ENCODE data around the gene TMEM117. TPM values are rescaled to one million over a fixed set of nuclear protein-coding genes. Genes with fewer than 3 reads are reported as not detected.
A peak's percentile ranks its signal among the peaks of the same experiment; 100 is the strongest.

The TMEM117 gene
- 10 to 100 TPM; 13.9 to 34.1 (median 29.1) TPM for total RNA-seq

- Histone ChIP-seq H3K4me3 (peak within 1 kb of the TSS; percentile 87), H3K27me3 (no peaks in the 10 kb centered on the region), H3K9me3 (no peaks in the 10 kb centered on the region), H3K4me1 (peaks cover 20% of the 10 kb centered on the region), H3K36me3 (no peaks in the 10 kb centered on the region), H3K27ac (peak within 1 kb of the TSS; percentile 98)
- TF ChIP-seq POLR2AphosphoS5 (IDR thresholded peaks at IDR 0.05) (peak in 1 of 3 donors; percentile 68), POLR2A (IDR thresholded peaks at IDR 0.05) (no peak), EP300 (IDR thresholded peaks at IDR 0.05) (no peak), CTCF (IDR thresholded peaks at IDR 0.05) (no peak)
- WGBS: under 1% methylated on average over 25 of the region's 103 CpGs
- peak; percentile 88 to 90 for DNase-seq (ENCODE audit: low spot score in 2 of 2)
Observed at GRCh38 chr12:43835656-43836474, at the start of gene TMEM117. TSS of gene TMEM117 (plus strand) at chr12:43836081.

GRCh38 chr12:43786899-43787693 lies 48.8 kb upstream of the TMEM117 start:
- Histone ChIP-seq H3K36me3 (peaks cover 62% of the 10 kb centered on the region), H3K27me3 (no peaks in the 10 kb centered on the region), H3K4me3 (no peak overlapping the region), H3K4me1 (no peaks in the 10 kb centered on the region), H3K27ac (no peak overlapping the region), H3K9me3 (no peaks in the 10 kb centered on the region)
- TF ChIP-seq EP300 (IDR thresholded peaks at IDR 0.05) (no peak), POLR2AphosphoS5 (IDR thresholded peaks at IDR 0.05) (no peak), CTCF (IDR thresholded peaks at IDR 0.05) (no peak), POLR2A (IDR thresholded peaks at IDR 0.05) (no peak)
- DNase-seq (ENCODE audit: low spot score in 2 of 2): no peak

DNA sequence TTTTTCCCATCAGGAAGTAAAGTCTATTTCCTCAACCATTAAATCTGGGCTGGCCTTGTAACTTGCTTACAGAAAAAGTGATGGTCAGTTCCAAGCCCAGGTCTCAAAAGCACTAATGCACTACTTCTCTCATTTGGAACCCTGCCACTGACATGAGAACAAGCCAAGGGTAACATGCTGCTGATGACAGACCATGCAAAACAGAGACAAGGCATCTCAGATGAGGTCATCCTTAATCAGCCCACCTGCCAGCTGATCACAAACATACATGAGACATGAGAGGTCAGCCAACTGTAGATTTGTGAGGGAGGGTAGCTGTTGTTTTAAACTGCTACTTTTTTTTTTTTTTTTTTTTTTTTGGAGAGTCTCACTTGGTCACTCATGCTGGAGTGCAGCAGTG lies 45.9 kb upstream of the TMEM117 start:
- Histone ChIP-seq H3K4me3 (no peak overlapping the region), H3K27ac (no peak overlapping the region), H3K9me3 (no peaks in the 10 kb centered on the region), H3K27me3 (no peaks in the 10 kb centered on the region), H3K4me1 (no peaks in the 10 kb centered on the region), H3K36me3 (peaks cover 44% of the 10 kb centered on the region)
- TF ChIP-seq EP300 (IDR thresholded peaks at IDR 0.05): no peak
- no peak for TF ChIP-seq POLR2AphosphoS5 (IDR thresholded peaks at IDR 0.05)
- TF ChIP-seq POLR2A (IDR thresholded peaks at IDR 0.05): no peak
- TF ChIP-seq CTCF (IDR thresholded peaks at IDR 0.05): no peak
- DNase-seq (ENCODE audit: low spot score in 2 of 2): no peak

- WGBS: 82% methylated on average over 2 of the region's 2 CpGs
Observed at GRCh38 chr12:43795716-43796280, 40.1 kb upstream of the TMEM117 start.

More at GRCh38 chr12:43795716-43796280, 40.1 kb upstream of the TMEM117 start:
- Histone ChIP-seq H3K9me3 (no peaks in the 10 kb centered on the region), H3K36me3 (peaks cover 66% of the 10 kb centered on the region), H3K27ac (no peak overlapping the region), H3K4me1 (no peaks in the 10 kb centered on the region), H3K4me3 (no peak overlapping the region), H3K27me3 (no peaks in the 10 kb centered on the region)
- TF ChIP-seq EP300 (IDR thresholded peaks at IDR 0.05) (no peak), CTCF (IDR thresholded peaks at IDR 0.05) (no peak)
- DNase-seq (ENCODE audit: low spot score in 2 of 2): no peak
